ENCODE data around the gene ATP6V0B. TPM values are rescaled to one million over a fixed set of nuclear protein-coding genes. Genes with fewer than 3 reads are reported as not detected.

Gene ATP6V0B
- total and polyA plus RNA-seq, 9 of the 15 experiments (the other 6 are each of a cell fraction or from before 2014, with no cell fraction given) = 137 to 328 (median 220) TPM

DNA sequence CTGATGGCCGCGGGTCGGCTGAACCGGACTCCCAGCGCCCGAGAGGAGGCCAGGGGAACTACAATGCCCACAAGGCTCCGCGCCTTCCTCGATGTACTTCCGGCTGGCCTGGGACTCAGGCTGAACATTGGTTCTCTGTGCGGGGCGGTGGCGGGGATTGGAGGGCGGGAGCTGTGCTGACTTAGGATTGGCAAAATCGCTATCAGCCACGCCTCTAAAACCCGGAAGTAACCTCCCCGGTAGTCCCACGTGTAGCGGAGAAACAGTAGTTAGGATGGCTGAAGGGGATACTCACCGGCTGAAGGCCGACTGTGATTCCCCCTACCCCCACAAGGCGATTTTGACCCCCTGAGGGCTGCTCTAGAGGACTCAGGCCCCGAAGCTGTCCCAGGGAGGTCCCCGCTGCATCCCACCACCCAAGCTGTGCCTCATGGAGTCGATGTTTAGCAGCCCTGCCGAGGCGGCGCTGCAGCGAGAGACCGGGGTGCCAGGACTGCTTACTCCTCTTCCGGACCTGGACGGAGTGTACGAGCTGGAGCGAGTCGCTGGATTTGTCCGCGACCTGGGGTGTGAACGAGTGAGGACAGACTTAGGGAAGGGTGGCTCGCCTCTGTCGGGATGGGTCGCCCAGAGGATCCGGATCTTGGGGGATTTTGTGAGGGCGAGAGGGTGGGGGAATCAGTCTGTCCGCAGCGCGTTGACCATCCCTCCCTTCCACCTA, 4.9 kb upstream of the ATP6V0B start, which contains the start of gene DPH2 (continued):
- TF ChIP-seq UBTF (IDR thresholded peaks at IDR 0.05; ENCODE audit: borderline replicate concordance in 1 of 2, low read depth in 2 of 2, low read length in 2 of 2) = no peak
- no peak for TF ChIP-seq ETS2 (tag; IDR thresholded peaks at IDR 0.05; ENCODE audit: borderline replicate concordance, poor library complexity, severe bottlenecking)
- TF ChIP-seq ZNF551 (CRISPR knock-in tag; IDR thresholded peaks at IDR 0.05) = no peak
- no peak for TF ChIP-seq TAF15 (IDR thresholded peaks at IDR 0.05; ENCODE audit: low read depth, low read length)
- TF ChIP-seq PPARD (CRISPR knock-in tag; IDR thresholded peaks at IDR 0.05) = no peak
- peak; percentile 60 for TF ChIP-seq ATF7 (IDR thresholded peaks at IDR 0.05)
- TF ChIP-seq RBM22 (IDR thresholded peaks at IDR 0.05; ENCODE audit: low read depth, low read length, poor library complexity, severe bottlenecking) = no peak
- peak; percentile 71 for TF ChIP-seq NEUROD1 (IDR thresholded peaks at IDR 0.05; ENCODE audit: borderline replicate concordance, low read depth, low read length, partially characterized antibody)
- TF ChIP-seq STAT5B (CRISPR knock-in tag; IDR thresholded peaks at IDR 0.05) = no peak
- TF ChIP-seq, protein P1, sequence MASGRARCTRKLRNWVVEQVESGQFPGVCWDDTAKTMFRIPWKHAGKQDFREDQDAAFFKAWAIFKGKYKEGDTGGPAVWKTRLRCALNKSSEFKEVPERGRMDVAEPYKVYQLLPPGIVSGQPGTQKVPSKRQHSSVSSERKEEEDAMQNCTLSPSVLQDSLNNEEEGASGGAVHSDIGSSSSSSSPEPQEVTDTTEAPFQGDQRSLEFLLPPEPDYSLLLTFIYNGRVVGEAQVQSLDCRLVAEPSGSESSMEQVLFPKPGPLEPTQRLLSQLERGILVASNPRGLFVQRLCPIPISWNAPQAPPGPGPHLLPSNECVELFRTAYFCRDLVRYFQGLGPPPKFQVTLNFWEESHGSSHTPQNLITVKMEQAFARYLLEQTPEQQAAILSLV (tag; IDR thresholded peaks at IDR 0.05) = no peak

Measured in K562 (cell line).